Mesendoderm (in vitro differentiated cells): Measurements from ENCODE around the gene ETF1.
A peak's percentile ranks its signal among the peaks of the same experiment; 100 is the strongest.

Source experiments
- DNase-seq: peaks from one replicate; pipeline ENCODE4 v3.0.0; 2013
- H2AK5ac ChIP-seq: 2 replicates; pipeline ENCODE4 v1.6.1; 2013; ENCODE audit warnings: low read length, inconsistent platforms
- H2BK120ac ChIP-seq: 2 replicates; pipeline ENCODE4 v1.6.1; 2013; ENCODE audit warnings: low read depth, mild to moderate bottlenecking, low read length, moderate library complexity, mixed read lengths
- H2BK15ac ChIP-seq: replicated peaks from 2 replicates; pipeline ENCODE4 v1.6.1; 2013; ENCODE audit warnings: low read depth, mild to moderate bottlenecking, moderate library complexity
- H2BK5ac ChIP-seq: 2 replicates; pipeline ENCODE4 v1.6.1; 2013; ENCODE audit warnings: low read length, inconsistent platforms
- H3K18ac ChIP-seq: 2 replicates; pipeline ENCODE4 v1.6.1; 2013; ENCODE audit warnings: mild to moderate bottlenecking, low read length, mixed read lengths
- H3K23ac ChIP-seq: one replicate; pipeline ENCODE4 v1.6.1; 2013; ENCODE audit warnings: low read length
- H3K27ac ChIP-seq: 2 replicates; pipeline ENCODE4 v1.5.1; 2013; ENCODE audit warnings: low read depth, mild to moderate bottlenecking, inconsistent platforms, low read length, moderate library complexity
- H3K27me3 ChIP-seq: 2 replicates; pipeline ENCODE4 v1.6.1; 2013; ENCODE audit warnings: low read length, control low read depth, mild to moderate bottlenecking, inconsistent platforms; ENCODE audit not compliant: insufficient read depth, poor library complexity
- H3K36me3 ChIP-seq: 2 replicates; pipeline ENCODE4 v1.6.1; 2013; ENCODE audit warnings: low read length, inconsistent platforms; ENCODE audit not compliant: control insufficient read depth, insufficient read depth
- H3K4ac ChIP-seq: one replicate; pipeline ENCODE4 v1.6.1; 2013; ENCODE audit warnings: low read depth, mild to moderate bottlenecking, low read length, moderate library complexity
- H3K4me1 ChIP-seq: 2 replicates; pipeline ENCODE4 v1.6.1; 2013; ENCODE audit warnings: low read depth, low read length, inconsistent platforms; ENCODE audit not compliant: control insufficient read depth
- H3K4me2 ChIP-seq: 2 replicates; pipeline ENCODE4 v1.6.1; 2013; ENCODE audit warnings: low read length
- H3K4me3 ChIP-seq: 2 replicates; pipeline ENCODE4 v1.5.1; 2013; ENCODE audit warnings: mild to moderate bottlenecking, low read length
- H3K56ac ChIP-seq: one replicate; pipeline ENCODE4 v1.6.1; 2013; ENCODE audit warnings: low read length
- H3K79me1 ChIP-seq: 2 replicates; pipeline ENCODE4 v1.6.1; 2013; ENCODE audit warnings: low read length, inconsistent platforms
- H3K79me2 ChIP-seq: 2 replicates; pipeline ENCODE4 v1.6.1; 2013; ENCODE audit warnings: mild to moderate bottlenecking, low read length; ENCODE audit not compliant: control insufficient read depth, insufficient read depth
- H3K9ac ChIP-seq: 2 replicates; pipeline ENCODE4 v1.6.1; 2013; ENCODE audit warnings: low read length, inconsistent platforms
- H4K5ac ChIP-seq: one replicate; pipeline ENCODE4 v1.6.1; 2013; ENCODE audit warnings: low read length
- H4K8ac ChIP-seq: one replicate; pipeline ENCODE4 v1.6.1; 2013; ENCODE audit warnings: low read depth, mild to moderate bottlenecking, control low read depth, low read length, moderate library complexity
- WGBS: extraction: QIAGEN DNeasy Blood & Tissue Kit; methylation state at CpG from one replicate; pipeline ENCODE4 v1.1.7; 2013; ENCODE audit warnings: low lambda C conversion rate, missing lambda C conversion rate; ENCODE audit not compliant: insufficient coverage; ENCODE audit errors: extremely low coverage; 5-methylcytosine and 5-hydroxymethylcytosine counted together

Gene ETF1

GRCh38 chr5:138580777-138581176 is 37.7 kb upstream of the ETF1 start:
- Histone ChIP-seq H3K18ac (no peak overlapping the region), H3K79me2 (no peaks in the 10 kb centered on the region), H2BK5ac (no peak overlapping the region), H3K79me1 (no peaks in the 10 kb centered on the region), H3K9ac (no peak overlapping the region), H3K4me1 (no peaks in the 10 kb centered on the region), H3K23ac (no peak overlapping the region), H3K27ac (no peak overlapping the region), H3K27me3 (no peaks in the 10 kb centered on the region), H2AK5ac (no peak overlapping the region), H4K5ac (no peak overlapping the region), H4K8ac (no peak overlapping the region), H3K4ac (no peak overlapping the region), H3K4me3 (no peak overlapping the region), H2BK120ac (no peak overlapping the region), H3K36me3 (no peaks in the 10 kb centered on the region), H2BK15ac (no peak overlapping the region), H3K56ac (no peak overlapping the region), H3K4me2 (no peak overlapping the region)
- DNase-seq: no peak

- Histone ChIP-seq H3K79me1 (no peaks in the 10 kb centered on the region), H2AK5ac (no peak overlapping the region), H4K5ac (no peak overlapping the region), H2BK120ac (no peak overlapping the region), H3K4me1 (no peaks in the 10 kb centered on the region), H2BK5ac (no peak overlapping the region), H3K27me3 (no peaks in the 10 kb centered on the region), H3K27ac (no peak overlapping the region), H3K4me2 (no peak overlapping the region), H3K9ac (no peak overlapping the region), H3K4ac (no peak overlapping the region), H4K8ac (no peak overlapping the region), H3K36me3 (no peaks in the 10 kb centered on the region), H3K79me2 (peaks cover 2% of the 10 kb centered on the region), H3K18ac (no peak overlapping the region), H3K4me3 (no peak overlapping the region), H3K23ac (no peak overlapping the region), H3K56ac (no peak overlapping the region), H2BK15ac (no peak overlapping the region)
- DNase-seq: no peak
- WGBS: no CpG with 5 or more reads among the region's 2 CpGs
Measured at GRCh38 chr5:138580001-138580400, 37.0 kb upstream of the ETF1 start.

- no peak overlapping the region for H3K9ac ChIP-seq
- no peak overlapping the region for H3K23ac ChIP-seq
- WGBS: no CpG with 5 or more reads among the region's 2 CpGs
- H3K27me3 ChIP-seq: no peaks in the 10 kb centered on the region
- no peak overlapping the region for H2BK120ac ChIP-seq
- no peaks in the 10 kb centered on the region for H3K36me3 ChIP-seq
- H3K27ac ChIP-seq: no peak overlapping the region
- no peak overlapping the region for H2BK15ac ChIP-seq
- H3K4me1 ChIP-seq: no peaks in the 10 kb centered on the region
- H3K18ac ChIP-seq: no peak overlapping the region
- H3K79me2 ChIP-seq: peaks cover 7% of the 10 kb centered on the region
- H2AK5ac ChIP-seq: no peak overlapping the region
- no peak overlapping the region for H3K56ac ChIP-seq
- no peaks in the 10 kb centered on the region for H3K79me1 ChIP-seq
- DNase-seq: no peak
- no peak overlapping the region for H3K4me2 ChIP-seq
- H3K4ac ChIP-seq: no peak overlapping the region
- no peak overlapping the region for H2BK5ac ChIP-seq
- no peak overlapping the region for H4K8ac ChIP-seq
- H4K5ac ChIP-seq: no peak overlapping the region
- no peak overlapping the region for H3K4me3 ChIP-seq
Measured at GRCh38 chr5:138579517-138579863, 36.5 kb upstream of the ETF1 start.

GRCh38 chr5:138577452-138577851 is 34.4 kb upstream of the ETF1 start:
- Histone ChIP-seq H3K23ac (no peak overlapping the region), H3K4me1 (no peaks in the 10 kb centered on the region), H3K56ac (no peak overlapping the region), H3K36me3 (peaks cover 4% of the 10 kb centered on the region), H3K27me3 (no peaks in the 10 kb centered on the region), H4K5ac (no peak overlapping the region), H3K79me1 (peaks cover 3% of the 10 kb centered on the region), H3K4ac (no peak overlapping the region), H3K4me2 (no peak overlapping the region), H3K79me2 (peaks cover 23% of the 10 kb centered on the region), H2BK120ac (no peak overlapping the region), H3K9ac (no peak overlapping the region), H2AK5ac (no peak overlapping the region), H3K27ac (no peak overlapping the region), H3K4me3 (no peak overlapping the region), H2BK15ac (no peak overlapping the region), H2BK5ac (no peak overlapping the region), H3K18ac (no peak overlapping the region), H4K8ac (no peak overlapping the region)
- WGBS: no CpG with 5 or more reads among the region's 17 CpGs
- no peak for DNase-seq

- no peak within 1 kb of the TSS for H2BK120ac ChIP-seq
- WGBS: no CpG with 5 or more reads among the region's 73 CpGs
- peak; percentile 100 for DNase-seq
- H3K4ac ChIP-seq: peak within 1 kb of the TSS; percentile 97
- peak within 1 kb of the TSS; percentile 35 for H4K5ac ChIP-seq
- peaks cover 10% of the 10 kb centered on the region for H3K36me3 ChIP-seq
- no peak within 1 kb of the TSS for H2BK15ac ChIP-seq
- H2AK5ac ChIP-seq: no peak within 1 kb of the TSS
- peaks cover 29% of the 10 kb centered on the region for H3K79me2 ChIP-seq
- H3K4me2 ChIP-seq: peak within 1 kb of the TSS; percentile 86
- H4K8ac ChIP-seq: peak within 1 kb of the TSS; percentile 68
- H3K79me1 ChIP-seq: peaks cover 8% of the 10 kb centered on the region
- peak within 1 kb of the TSS; percentile 77 for H2BK5ac ChIP-seq
- H3K4me3 ChIP-seq: peak within 1 kb of the TSS; percentile 59
- H3K27me3 ChIP-seq: no peaks in the 10 kb centered on the region
- H3K9ac ChIP-seq: peak within 1 kb of the TSS; percentile 80
- peak within 1 kb of the TSS; percentile 83 for H3K27ac ChIP-seq
- H3K4me1 ChIP-seq: no peaks in the 10 kb centered on the region
- H3K23ac ChIP-seq: peak within 1 kb of the TSS; percentile 92
- peak within 1 kb of the TSS; percentile 81 for H3K18ac ChIP-seq
- H3K56ac ChIP-seq: peak within 1 kb of the TSS; percentile 79
Measured at GRCh38 chr5:138575194-138576015, 32.4 kb upstream of the ETF1 start, which contains the start of gene HSPA9. Gene HSPA9 (minus strand): TSS chr5:138575401. CDS start chr5:138575318, 83 bp downstream.
